Endodermal cell (in vitro differentiated cells): Measurements from ENCODE around the gene TUBB6. TPM values are rescaled to one million over a fixed set of nuclear protein-coding genes. Genes with fewer than 3 reads are reported as not detected.
A peak's percentile ranks its signal among the peaks of the same experiment; 100 is the strongest.

Experiments
- DNase-seq: peaks from one replicate; pipeline ENCODE4 v3.0.0-alpha.2; 2017
- H3K27ac ChIP-seq: 2 replicates; pipeline ENCODE4 v1.5.1; 2013; ENCODE audit warnings: mild to moderate bottlenecking, low read depth, low read length, moderate library complexity
- H3K27me3 ChIP-seq: 2 replicates; pipeline ENCODE4 v1.6.1; 2013; ENCODE audit warnings: mild to moderate bottlenecking, low read length, moderate library complexity; ENCODE audit not compliant: insufficient read depth, control insufficient read depth, poor library complexity, severe bottlenecking
- H3K36me3 ChIP-seq: 2 replicates; pipeline ENCODE4 v1.7.0; 2013; ENCODE audit warnings: mild to moderate bottlenecking, low read length, moderate library complexity; ENCODE audit not compliant: control insufficient read depth, insufficient read depth
- H3K4me1 ChIP-seq: one replicate; pipeline ENCODE4 v1.7.0; 2013; ENCODE audit warnings: low read length; ENCODE audit not compliant: control insufficient read depth, insufficient read depth
- H3K4me3 ChIP-seq: 2 replicates; pipeline ENCODE4 v1.5.1; 2013; ENCODE audit warnings: mild to moderate bottlenecking, low read length, moderate library complexity
- H3K9ac ChIP-seq: 2 replicates; pipeline ENCODE4 v1.6.1; 2013; ENCODE audit warnings: mild to moderate bottlenecking, low read length, moderate library complexity; ENCODE audit not compliant: poor library complexity, severe bottlenecking; ENCODE audit errors: extremely low read depth
- H3K9me3 ChIP-seq: 2 replicates; pipeline ENCODE4 v1.6.1; 2013; ENCODE audit warnings: mild to moderate bottlenecking, low read length, moderate library complexity; ENCODE audit not compliant: control insufficient read depth
- H3K27ac Mint-ChIP-seq: 2 replicates; pipeline ENCODE4 v1.8.0; 2020; ENCODE audit warnings: mixed read lengths
- H3K27me3 Mint-ChIP-seq: 2 replicates; pipeline ENCODE4 v1.8.0; 2021; ENCODE audit warnings: mild to moderate bottlenecking, mixed read lengths; ENCODE audit not compliant: insufficient read depth
- H3K36me3 Mint-ChIP-seq: 2 replicates; pipeline ENCODE4 v1.8.0; 2020; ENCODE audit warnings: low read depth, mixed read lengths
- H3K4me1 Mint-ChIP-seq: 2 replicates; pipeline ENCODE4 v1.8.0; 2020; ENCODE audit warnings: mixed read lengths
- H3K4me3 Mint-ChIP-seq: 2 replicates; pipeline ENCODE4 v1.8.0; 2020; ENCODE audit warnings: mild to moderate bottlenecking, moderate library complexity, mixed read lengths
- H3K9me3 Mint-ChIP-seq: 2 replicates; pipeline ENCODE4 v1.8.0; 2020; ENCODE audit warnings: mild to moderate bottlenecking, mixed read lengths
- CTCF ChIP-seq: fragments of 200-600 bp; sonication (generic); conservative IDR thresholded peaks from 2 replicates; pipeline ENCODE4 v1.5.0; 2021; ENCODE audit warnings: antibody characterized with exemption, mild to moderate bottlenecking
- WGBS, 2 experiments: methylation state at CpG; one replicate each; pipeline versions ENCODE4 v1.1.5 to v1.1.7; 2013; ENCODE audit warnings: missing lambda C conversion rate in 2 of 2, mixed read lengths in 1 of 2; ENCODE audit not compliant: insufficient coverage in 1 of 2, insufficient read length in 1 of 2; 5-methylcytosine and 5-hydroxymethylcytosine counted together
- total RNA-seq, 2 donors: library from RNA; stranded (reverse); fragmentation: NEBNext Ultra II Directional in 1 of 2; extraction: Animal tissue kit (Norgen Biotek cat#: 25700) in 1 of 2; gene quantifications; 2 replicates in 1 of 2; 3 replicates in 1 of 2; pipeline ENCODE4 v1.2.1, GENCODE V29; 2021

TUBB6 gene
- total RNA-seq, 2 donors from 2014 or later: 33.0 to 45.4 TPM

DNA sequence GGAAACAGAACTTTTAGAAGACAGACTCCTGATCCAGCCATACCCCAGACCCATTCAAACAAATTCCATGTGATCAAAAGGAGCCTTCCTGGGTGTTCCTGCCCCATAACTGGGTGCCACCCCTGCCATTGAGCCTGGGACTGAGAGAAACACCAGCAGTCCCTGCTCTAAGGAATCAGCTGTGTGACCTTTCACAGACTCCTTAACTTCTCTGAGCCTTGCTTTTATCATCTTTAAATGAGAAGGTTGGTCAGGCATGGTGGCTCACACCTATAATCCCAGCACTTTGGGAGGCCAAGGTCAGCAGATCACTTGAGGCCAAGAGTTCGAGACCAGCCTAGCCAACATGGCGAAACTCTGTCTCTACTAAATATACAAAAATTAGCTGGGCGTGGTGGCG, 33.2 kb upstream of the TUBB6 start:
- H3K4me1 Mint-ChIP-seq: peaks cover 11% of the 10 kb centered on the region
- no peak for TF ChIP-seq CTCF
- H3K4me3 Mint-ChIP-seq: no peak overlapping the region
- Histone ChIP-seq H3K4me1 (peaks cover 15% of the 10 kb centered on the region), H3K9me3 (no peaks in the 10 kb centered on the region), H3K27ac (no peak overlapping the region), H3K36me3 (no peaks in the 10 kb centered on the region), H3K4me3 (no peak overlapping the region), H3K27me3 (no peaks in the 10 kb centered on the region), H3K9ac (no peak overlapping the region)
- whole genome bisulfite sequencing, 2 experiments: 91 to 94% methylated on average over 4 of the region's 4 CpGs
- DNase-seq: no peak
- peaks cover 1% of the 10 kb centered on the region for H3K27me3 Mint-ChIP-seq
- no peaks in the 10 kb centered on the region for H3K36me3 Mint-ChIP-seq
- H3K9me3 Mint-ChIP-seq: no peaks in the 10 kb centered on the region
- no peak overlapping the region for H3K27ac Mint-ChIP-seq

DNA sequence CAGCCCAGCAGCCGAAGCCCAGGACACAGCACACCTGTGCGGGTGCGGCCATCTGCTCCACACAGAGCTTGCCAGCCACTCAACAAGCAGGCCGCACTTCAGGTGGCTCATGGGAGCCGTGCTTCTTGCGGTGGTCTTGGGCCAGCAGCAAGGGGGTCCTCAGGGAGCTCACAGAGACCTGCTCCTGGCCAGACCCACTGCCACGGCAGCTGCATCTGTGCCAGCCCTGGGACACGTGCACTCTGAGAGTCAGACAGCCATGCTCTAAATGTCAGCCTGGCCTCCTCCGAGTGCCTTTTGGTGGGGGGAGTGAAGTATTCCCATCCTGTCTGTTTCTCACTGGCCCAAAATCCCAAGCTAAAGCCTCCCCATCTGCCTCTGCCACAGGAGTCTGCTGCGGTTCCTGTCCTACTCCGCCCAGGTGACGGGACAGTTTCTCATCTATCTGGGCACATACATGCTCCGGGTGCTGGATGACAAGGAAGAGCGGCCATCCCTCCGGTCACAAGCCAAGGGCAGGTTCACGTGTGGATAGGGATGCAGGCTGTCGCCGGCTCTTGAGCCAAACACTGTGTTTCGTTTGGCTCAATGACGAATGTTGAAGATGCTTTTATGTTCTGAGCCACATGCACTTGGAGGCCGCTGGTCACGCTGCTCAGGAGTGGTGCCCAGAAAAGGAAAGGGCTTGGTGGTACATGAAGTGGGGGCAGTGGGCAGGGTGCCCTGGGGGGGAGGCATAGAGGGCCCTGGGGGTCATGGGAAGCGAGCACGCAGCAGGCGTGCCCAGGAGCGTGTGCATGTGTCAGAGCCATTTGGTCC, 31.1 kb upstream of the TUBB6 start:
- no peak for TF ChIP-seq CTCF
- H3K36me3 ChIP-seq: no peaks in the 10 kb centered on the region
- H3K27me3 Mint-ChIP-seq: peaks cover 5% of the 10 kb centered on the region
- no peaks in the 10 kb centered on the region for H3K36me3 Mint-ChIP-seq
- H3K9ac ChIP-seq: no peak overlapping the region
- H3K4me3 ChIP-seq: no peak overlapping the region
- peaks cover 13% of the 10 kb centered on the region for H3K4me1 Mint-ChIP-seq
- H3K4me3 Mint-ChIP-seq: no peak overlapping the region
- H3K9me3 Mint-ChIP-seq: no peaks in the 10 kb centered on the region
- DNase-seq: no peak
- no peaks in the 10 kb centered on the region for H3K9me3 ChIP-seq
- WGBS, 2 experiments: 89 to 93% methylated on average over 18 to 26 of the region's 26 CpGs
- no peak overlapping the region for H3K27ac ChIP-seq
- H3K27me3 ChIP-seq: no peaks in the 10 kb centered on the region
- H3K27ac Mint-ChIP-seq: no peak overlapping the region
- H3K4me1 ChIP-seq: peaks cover 15% of the 10 kb centered on the region

DNA sequence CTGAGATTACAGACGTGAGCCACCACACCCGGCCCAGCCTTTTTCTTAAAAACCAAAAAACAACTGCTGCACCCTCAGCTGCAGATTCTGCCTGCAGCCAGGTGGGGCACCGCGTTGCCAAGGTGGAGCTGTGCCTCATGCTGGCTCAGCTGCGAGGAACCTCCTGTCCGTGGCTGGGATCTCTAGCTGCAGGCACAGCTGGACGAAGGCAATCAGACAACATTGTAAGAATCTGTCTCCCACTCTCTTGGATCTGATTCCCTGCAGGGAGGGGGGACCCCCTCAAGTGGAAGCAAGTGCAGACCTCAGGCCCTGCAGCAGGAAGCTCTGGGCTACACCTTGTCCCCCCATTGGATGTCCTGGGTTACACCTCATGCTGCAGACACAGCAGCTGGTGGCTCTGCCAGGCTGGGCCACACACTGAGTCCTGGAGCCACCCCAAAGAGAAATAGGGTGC, 29.8 kb upstream of the TUBB6 start:
- peak; percentile 80 for DNase-seq
- H3K9me3 ChIP-seq: no peaks in the 10 kb centered on the region
- peak; percentile 58 for TF ChIP-seq CTCF
- Mint-ChIP-seq H3K4me3 (no peak overlapping the region), H3K27me3 (peaks cover 6% of the 10 kb centered on the region), H3K27ac (no peak overlapping the region), H3K4me1 (peaks cover 21% of the 10 kb centered on the region), H3K36me3 (no peaks in the 10 kb centered on the region), H3K9me3 (no peaks in the 10 kb centered on the region)
- WGBS, 2 experiments: 64 to 85% methylated on average over 5 to 7 of the region's 7 CpGs
- no peaks in the 10 kb centered on the region for H3K36me3 ChIP-seq
- peaks cover 15% of the 10 kb centered on the region for H3K4me1 ChIP-seq
- H3K4me3 ChIP-seq: no peak overlapping the region
- H3K27ac ChIP-seq: peak overlapping the region; percentile 92
- H3K27me3 ChIP-seq: no peaks in the 10 kb centered on the region
- no peak overlapping the region for H3K9ac ChIP-seq
